Kidney capillary endothelial cell (primary cell): Measurements from ENCODE around the gene ADARB2.

Experiments used
- DNase-seq: peaks from one replicate; pipeline ENCODE4 v3.0.0-alpha.2; 2018; ENCODE audit warnings: low spot score

The ADARB2 gene

DNA sequence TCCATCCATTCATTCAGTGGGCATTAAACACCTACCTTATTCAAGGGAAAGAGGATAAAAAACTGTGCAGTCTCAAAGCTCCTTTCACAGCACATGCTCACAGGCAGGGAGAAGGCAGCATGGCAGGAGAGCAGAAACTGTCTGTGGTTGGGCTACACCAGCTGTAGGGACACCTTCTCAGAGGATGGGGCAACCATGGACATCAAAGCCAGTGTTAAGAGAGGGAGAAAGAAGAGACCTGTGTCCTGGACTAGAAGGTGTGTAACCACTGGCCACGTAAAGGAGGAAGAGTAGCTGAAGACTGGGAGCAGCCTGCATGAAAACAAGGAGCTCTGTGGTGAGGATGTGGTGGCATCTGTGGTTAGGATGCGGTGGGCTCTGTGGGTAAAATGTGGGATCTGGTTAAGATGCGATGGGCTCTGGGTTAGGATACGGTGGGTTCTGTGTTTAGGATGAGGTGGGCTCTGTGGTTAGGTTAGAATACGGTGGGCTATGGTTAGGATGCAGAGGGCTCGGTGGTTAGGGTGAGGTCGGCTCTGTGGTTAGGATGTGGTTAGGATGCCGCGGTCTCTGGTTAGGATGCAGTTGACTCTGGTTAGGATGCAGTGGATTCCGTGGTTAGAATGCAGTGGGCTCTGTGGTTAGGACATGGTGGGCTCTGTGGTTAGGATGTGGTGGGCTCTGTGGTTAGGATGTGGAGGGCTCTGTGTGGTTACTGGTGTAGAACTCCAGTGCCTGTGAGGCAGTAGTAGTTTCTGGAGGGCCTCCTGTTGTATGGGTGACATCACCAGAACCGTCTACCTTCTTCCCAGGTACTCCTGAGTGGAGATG, 483.6 kb downstream of the ADARB2 start:
- DNase-seq: no peak

GRCh38 chr10:1251769-1252168, 485.6 kb downstream of the ADARB2 start:
- no peak for DNase-seq

GRCh38 chr10:1249142-1249920, 488.0 kb downstream of the ADARB2 start:
- DNase-seq: no peak

DNA sequence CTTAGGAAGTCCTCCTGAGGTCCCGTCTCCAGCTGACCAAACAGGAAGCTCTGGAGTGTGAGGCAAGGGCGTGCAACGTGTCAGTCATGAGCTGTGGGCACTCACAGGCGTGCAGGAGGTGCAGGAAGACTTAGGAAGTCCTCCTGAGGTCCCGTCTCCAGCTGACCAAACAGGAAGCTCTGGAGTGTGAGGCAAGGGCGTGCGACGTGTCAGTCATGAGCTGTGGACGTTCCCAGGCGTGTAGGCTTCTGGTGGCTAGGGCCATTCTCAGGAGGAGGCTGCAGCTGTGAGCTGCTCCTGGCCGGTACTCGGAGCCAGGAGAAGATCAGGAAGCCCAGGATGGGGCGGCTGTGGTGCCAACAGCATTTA, 489.1 kb downstream of the ADARB2 start:
- DNase-seq: peak; percentile 36

- DNase-seq: no peak
Measured at GRCh38 chr10:1247598-1248261, 489.6 kb downstream of the ADARB2 start.

- DNase-seq: no peak
Measured at GRCh38 chr10:1244493-1244892, 492.8 kb downstream of the ADARB2 start.

DNA sequence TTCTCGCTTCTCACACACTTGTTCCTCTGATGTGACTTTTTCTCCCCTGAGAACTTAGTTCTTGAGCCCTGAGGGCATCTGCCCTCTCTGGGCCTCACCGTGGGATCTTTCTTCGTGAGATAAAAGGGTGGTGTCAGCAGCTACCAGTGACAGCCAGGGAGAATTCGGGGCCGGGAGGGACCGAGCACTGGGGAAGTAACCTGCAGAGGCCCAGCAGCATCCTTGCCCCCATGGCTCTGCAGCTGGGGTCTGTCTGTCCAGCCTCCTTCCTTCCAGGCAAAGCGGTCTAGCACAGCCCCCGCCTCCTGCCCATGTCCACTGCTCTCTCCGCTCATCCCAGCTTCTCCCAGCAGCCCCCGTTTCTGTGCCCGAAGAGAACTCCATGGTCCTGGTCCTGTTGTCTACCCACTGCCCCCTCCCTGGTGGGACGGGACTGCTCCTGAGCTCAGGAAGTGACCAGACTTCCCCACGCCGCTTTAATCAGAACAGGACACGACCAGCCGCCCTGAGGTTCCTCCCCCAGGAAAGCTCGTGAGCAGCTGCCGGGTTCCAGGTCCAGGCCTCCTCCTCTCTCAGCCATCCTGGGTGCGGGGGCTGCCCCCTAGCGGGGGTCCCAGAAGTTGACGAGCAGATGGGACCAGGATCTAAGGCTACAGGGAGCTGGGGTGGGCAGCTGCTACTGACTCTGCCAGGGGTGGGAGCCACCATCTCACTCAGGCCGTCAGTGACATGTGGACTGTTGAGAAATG, 493.7 kb downstream of the ADARB2 start:
- peak; percentile 56 for DNase-seq

- DNase-seq: no peak
Measured at GRCh38 chr10:1242975-1243374, 494.4 kb downstream of the ADARB2 start.

DNA sequence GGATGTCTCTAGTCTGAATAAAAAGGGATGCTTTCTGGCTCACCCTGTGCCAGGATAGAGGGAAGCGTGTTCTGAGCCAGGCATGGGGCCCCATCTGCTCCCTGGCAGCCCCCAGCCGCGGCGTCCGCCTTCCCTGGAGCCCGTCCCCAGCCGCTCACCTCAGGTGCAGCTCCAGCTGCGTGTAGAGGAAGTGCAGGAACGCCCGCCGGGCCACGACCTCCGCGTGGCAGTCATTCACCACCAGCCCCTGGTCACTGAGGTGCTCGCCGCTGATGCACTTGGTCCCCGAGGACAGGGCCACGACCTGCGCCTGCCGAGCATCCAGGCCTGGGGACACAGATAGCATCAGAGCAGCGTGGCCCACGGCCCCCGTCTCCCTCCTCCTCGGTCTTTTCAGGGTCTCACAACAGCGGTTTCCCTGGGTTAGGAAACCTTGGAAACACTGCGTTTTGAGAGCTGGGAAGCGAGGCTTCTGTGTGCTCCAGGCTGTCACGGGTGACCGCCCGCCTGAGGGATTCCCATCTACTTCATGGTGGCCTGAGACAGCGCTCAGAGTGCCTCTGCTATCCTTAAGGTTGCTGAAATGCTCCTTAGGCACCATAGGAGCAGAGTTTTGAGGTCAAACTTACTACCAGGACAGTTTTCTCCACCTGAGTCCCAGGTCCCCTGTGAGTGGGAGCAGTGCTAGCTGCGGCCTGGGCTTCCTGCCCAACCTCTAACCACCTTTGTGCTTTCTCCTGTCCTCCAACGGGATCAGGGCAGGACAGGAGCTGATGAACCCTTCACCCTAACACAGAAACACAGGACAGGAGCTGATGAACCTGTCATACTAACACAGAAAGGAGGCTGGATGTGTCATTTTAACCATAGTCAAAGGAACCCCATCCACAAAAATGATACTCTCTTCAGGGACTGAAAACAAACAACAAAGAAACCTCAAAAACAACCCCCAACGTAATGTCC, 495.1 kb downstream of the ADARB2 start:
- DNase-seq: no peak

GRCh38 chr10:1241322-1241890, 495.9 kb downstream of the ADARB2 start:
- DNase-seq: no peak

GRCh38 chr10:1240341-1240775, 497.0 kb downstream of the ADARB2 start:
- DNase-seq: peak; percentile 53

DNA sequence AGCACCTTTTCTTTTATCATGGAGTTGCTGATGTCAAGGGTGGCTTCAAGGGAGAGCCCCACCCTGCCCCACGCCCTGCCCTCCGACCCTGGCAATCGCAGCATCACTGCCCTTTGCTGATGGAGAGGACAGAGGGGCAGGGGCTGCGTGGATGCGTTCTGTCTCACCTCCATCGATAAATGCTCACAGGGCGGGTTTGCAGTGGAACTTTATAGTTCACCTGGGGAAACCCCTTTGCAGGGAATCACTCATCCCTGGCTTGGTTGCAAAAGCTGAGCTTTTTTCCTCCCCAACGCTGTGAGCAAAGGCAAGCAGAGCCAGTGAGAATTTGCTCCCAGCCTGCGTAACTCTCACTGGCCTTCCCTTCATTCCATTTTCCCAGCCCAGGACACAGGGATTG, 504.3 kb downstream of the ADARB2 start:
- DNase-seq: no peak

DNA sequence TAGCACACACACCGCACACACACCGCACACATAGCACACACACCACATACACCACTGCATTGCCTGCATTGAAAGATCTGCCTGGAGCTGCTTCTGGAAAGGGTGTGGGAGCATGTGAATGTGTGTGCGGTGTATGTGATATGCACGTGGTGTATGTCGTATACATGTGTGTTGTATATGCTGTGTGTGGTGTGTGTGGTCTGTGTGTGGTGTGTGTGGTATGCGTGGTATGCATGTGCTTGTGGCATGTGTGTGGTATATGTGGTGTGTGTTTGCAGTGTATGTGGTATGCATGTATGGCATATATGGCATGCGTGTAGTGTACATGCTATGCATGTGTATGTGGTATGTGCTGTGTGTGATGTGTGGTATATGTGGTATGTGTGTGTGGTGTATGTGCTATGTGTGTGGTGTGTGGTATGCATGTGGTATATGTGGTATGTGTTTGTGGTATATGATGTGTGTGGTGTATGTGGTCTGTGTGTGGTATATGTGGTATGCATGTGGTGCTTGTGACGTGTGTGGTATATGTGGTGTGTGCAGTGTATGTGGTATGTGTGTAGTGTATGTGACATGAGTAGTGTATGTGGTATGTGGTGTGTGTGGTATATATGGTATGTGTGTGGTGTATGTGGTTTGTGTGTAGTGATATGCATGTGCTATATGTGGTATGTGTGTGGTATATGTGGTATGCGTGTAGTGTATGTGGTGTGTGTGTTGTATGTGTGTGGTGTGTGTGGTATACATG, 505.0 kb downstream of the ADARB2 start:
- no peak for DNase-seq

- DNase-seq: no peak
Measured at GRCh38 chr10:1230592-1231275, 506.6 kb downstream of the ADARB2 start.

GRCh38 chr10:1230138-1230537, 507.2 kb downstream of the ADARB2 start:
- DNase-seq: no peak

GRCh38 chr10:1229574-1229973, 507.8 kb downstream of the ADARB2 start:
- DNase-seq: no peak

DNA sequence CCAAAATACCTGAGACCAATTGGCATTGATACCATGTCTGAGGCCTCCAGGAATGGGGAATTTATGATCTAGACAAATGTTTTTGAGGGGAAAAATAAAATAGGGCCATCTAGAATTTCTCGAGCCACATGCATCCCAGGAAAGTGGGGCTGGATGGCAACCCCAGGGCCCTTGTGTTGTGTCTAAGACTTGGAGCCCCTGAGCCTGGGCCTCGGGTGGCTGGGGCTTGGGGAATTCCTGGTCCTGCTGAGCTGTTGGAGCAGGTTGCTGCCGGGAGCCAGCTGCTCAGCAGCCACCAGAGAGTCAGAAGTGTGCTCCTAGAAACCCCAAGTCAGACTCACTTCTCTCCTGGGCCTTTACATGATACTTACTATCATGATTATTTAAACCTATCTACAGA, 508.2 kb downstream of the ADARB2 start:
- no peak for DNase-seq

DNA sequence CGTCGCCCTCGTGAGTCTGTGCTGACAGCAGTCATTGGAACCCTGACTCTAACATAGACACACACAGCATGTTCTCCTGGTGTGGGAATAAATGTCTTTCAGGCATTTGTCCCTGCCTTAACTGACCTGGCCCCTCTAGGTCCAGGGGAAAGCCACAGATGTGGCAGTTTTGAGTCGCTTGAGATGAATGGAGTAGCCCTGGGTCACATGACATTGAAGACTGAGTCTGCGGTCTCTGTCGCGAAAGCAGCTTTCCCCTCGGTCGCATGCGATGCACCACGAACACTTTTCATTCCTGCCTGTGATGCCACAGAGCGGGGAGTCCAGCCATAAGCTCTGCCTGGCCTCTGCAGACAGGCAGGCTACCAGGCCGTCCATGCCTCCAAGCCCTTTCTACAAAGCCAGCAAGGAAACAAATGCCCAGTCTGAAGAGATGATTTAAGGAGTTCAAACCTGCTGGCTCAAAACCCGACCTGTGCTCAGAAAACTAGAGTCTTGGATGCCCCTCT, 508.8 kb downstream of the ADARB2 start:
- no peak for DNase-seq
